Measurements from ENCODE around the gene KLC4. TPM values are rescaled to one million over a fixed set of nuclear protein-coding genes. Genes with fewer than 3 reads are reported as not detected.
A peak's percentile ranks its signal among the peaks of the same experiment; 100 is the strongest.
"Not testable (repeated sequence)": the region's sequence is repeated elsewhere in the genome, so short reads cannot be mapped to it uniquely, and the experiment has no call there.

The KLC4 gene
- total RNA-seq, 1 donor from 2014 or later: 30.0 TPM

GRCh38 chr6:43113431-43114260, 54.2 kb downstream of the KLC4 start:
- intact Hi-C loops (cut with DNase I): no loop called here
- ATAC-seq: no peak
- no peak for DNase-seq (ENCODE audit: missing footprints)

- intact Hi-C loops (cut with DNase I): no loop called here
- ATAC-seq: no peak
- no peak for DNase-seq (ENCODE audit: missing footprints)
These were observed 55.9 kb downstream of the KLC4 start for GRCh38 chr6:43115365-43115764.

GRCh38 chr6:43117466-43117865, 58.0 kb downstream of the KLC4 start:
- ATAC-seq; intact Hi-C loops (cut with DNase I); DNase-seq (ENCODE audit: missing footprints): not testable (repeated sequence)

GRCh38 chr6:43119482-43119881, 60.1 kb downstream of the KLC4 start:
- no peak for DNase-seq (ENCODE audit: missing footprints)
- no peak for ATAC-seq
- intact Hi-C loops (cut with DNase I): no loop called here

GRCh38 chr6:43120101-43120763, 60.8 kb downstream of the KLC4 start:
- DNase-seq (ENCODE audit: missing footprints) (no peak), ATAC-seq (no peak)
- intact Hi-C loops (cut with DNase I): no loop called here

- DNase-seq (ENCODE audit: missing footprints) (peak; percentile 83), ATAC-seq (peak; percentile 78)
- intact Hi-C loops (cut with DNase I): no loop called here
These were observed 61.8 kb downstream of the KLC4 start for GRCh38 chr6:43120944-43121913.

- intact Hi-C loops (cut with DNase I): no loop called here
- ATAC-seq: no peak
- DNase-seq (ENCODE audit: missing footprints): no peak
These were observed 62.7 kb downstream of the KLC4 start for GRCh38 chr6:43122146-43122545.

- ATAC-seq (no peak), DNase-seq (ENCODE audit: missing footprints) (no peak)
- intact Hi-C loops (cut with DNase I): no loop called here
These were observed 64.3 kb downstream of the KLC4 start for GRCh38 chr6:43123461-43124314.

GRCh38 chr6:43124481-43124880, 65.0 kb downstream of the KLC4 start:
- intact Hi-C loops (cut with DNase I): no loop called here
- DNase-seq (ENCODE audit: missing footprints) (no peak), ATAC-seq (no peak)

Other genes starting within 250 kb of the KLC4 start
- 44.5 TPM for gene RPL7L1, start 180.0 kb upstream of the KLC4 start, total RNA-seq
- gene PTCRA, start 143.6 kb upstream of the KLC4 start, total RNA-seq: not detected
- 22.9 TPM for gene CNPY3, start 130.2 kb upstream of the KLC4 start, total RNA-seq
- 0.97 TPM for gene GNMT, start 98.9 kb upstream of the KLC4 start, total RNA-seq
- gene PEX6, start 80.5 kb upstream of the KLC4 start, total RNA-seq: 25.5 TPM
- 34.2 TPM for gene PPP2R5D, start 75.1 kb upstream of the KLC4 start, total RNA-seq
- 32.1 TPM for gene MEA1, start 45.7 kb upstream of the KLC4 start, total RNA-seq
- gene KLHDC3, start 45.4 kb upstream of the KLC4 start, total RNA-seq: 145 TPM
- 26.1 TPM for gene RRP36, start 38.0 kb upstream of the KLC4 start, total RNA-seq
- 7.3 TPM for gene CUL7, start 5.8 kb upstream of the KLC4 start, total RNA-seq
- 99.7 TPM for gene MRPL2, start 197 bp upstream of the KLC4 start, total RNA-seq
- 1.7 TPM for gene PTK7, start 16.7 kb downstream of the KLC4 start, total RNA-seq
- 77.6 TPM for gene SRF, start 111.6 kb downstream of the KLC4 start, total RNA-seq
- gene CUL9, start 122.6 kb downstream of the KLC4 start, total RNA-seq: 14.0 TPM
- gene DNPH1, start 169.8 kb downstream of the KLC4 start, total RNA-seq: 29.9 TPM
- 0.19 TPM for gene TTBK1, start 183.8 kb downstream of the KLC4 start, total RNA-seq
- not detected for gene SLC22A7, start 238.6 kb downstream of the KLC4 start, total RNA-seq
- 7.1 TPM for gene CRIP3, start 249.2 kb downstream of the KLC4 start, total RNA-seq